HepG2 (cell line): ENCODE data around the gene GCG. TPM values are rescaled to one million over a fixed set of nuclear protein-coding genes. Genes with fewer than 3 reads are reported as not detected.

Experiments
- CC2D1A ChIP-seq: sonication (generic); formaldehyde crosslinking; IDR thresholded peaks from 2 replicates; pipeline ENCODE4 v1.8.1; 2023; ENCODE audit warnings: mild to moderate bottlenecking, missing genetic modification reagents
- DR1 ChIP-seq: sonication (generic); formaldehyde crosslinking; IDR thresholded peaks from 2 replicates; pipeline ENCODE4 v1.8.0; 2021; ENCODE audit warnings: mild to moderate bottlenecking, missing genetic modification reagents, inconsistent platforms
- GLI4 ChIP-seq: sonication (generic); formaldehyde crosslinking; IDR thresholded peaks from 2 replicates; pipeline ENCODE4 v1.5.1; 2020; ENCODE audit warnings: missing genetic modification reagents, mild to moderate bottlenecking, moderate library complexity, borderline replicate concordance
- HBP1 ChIP-seq: IDR thresholded peaks from 2 replicates; pipeline ENCODE4 v1.6.1; 2016; ENCODE audit warnings: low read depth, control low read depth
- HMGXB4 ChIP-seq, 2 experiments: sonication (generic) in 1 of 2; formaldehyde crosslinking in 1 of 2; IDR thresholded peaks; 2 replicates each; pipeline versions ENCODE4 v1.4.0 to v1.6.1; 2018 to 2020; ENCODE audit warnings: missing genetic modification reagents in 2 of 2, borderline replicate concordance in 1 of 2, low read depth in 1 of 2, mild to moderate bottlenecking in 1 of 2, missing biosample characterization in 1 of 2
- HNRNPLL ChIP-seq: fragments of 200-400 bp; formaldehyde crosslinking; IDR thresholded peaks from 2 replicates; pipeline ENCODE4 v1.6.1; 2017; ENCODE audit warnings: mild to moderate bottlenecking, low read depth, low read length; ENCODE audit not compliant: poor library complexity, severe bottlenecking
- MTA3 ChIP-seq: sonication (generic); formaldehyde crosslinking; IDR thresholded peaks from 2 replicates; pipeline ENCODE4 v1.4.0; 2020; ENCODE audit warnings: missing genetic modification reagents
- NFIC ChIP-seq: IDR thresholded peaks from 2 replicates; pipeline ENCODE4 v1.6.1; 2012; ENCODE audit warnings: mild to moderate bottlenecking, low read length, inconsistent platforms
- NR1H2 ChIP-seq: sonication (generic); formaldehyde crosslinking; IDR thresholded peaks from 2 replicates; pipeline ENCODE4 v1.8.1; 2022; ENCODE audit warnings: low read depth, missing genetic modification reagents, borderline replicate concordance
- NR2F1 ChIP-seq, 2 experiments: fragments of 450-650 bp in 1 of 2; formaldehyde crosslinking in 1 of 2; IDR thresholded peaks; 2 replicates each; pipeline versions ENCODE4 v1.5.0 to v1.6.1; 2016 to 2020; ENCODE audit warnings: mild to moderate bottlenecking in 1 of 2, missing compliant biosample characterization in 1 of 2, missing genetic modification reagents in 1 of 2, moderate library complexity in 1 of 2
- RAD21 ChIP-seq: fragments of 450-650 bp; formaldehyde crosslinking; IDR thresholded peaks from 2 replicates; pipeline ENCODE4 v1.5.0; 2020; ENCODE audit warnings: mild to moderate bottlenecking
- SIX1 ChIP-seq: sonication (generic); formaldehyde crosslinking; IDR thresholded peaks from 2 replicates; pipeline ENCODE4 v1.4.0; 2020; ENCODE audit warnings: missing genetic modification reagents, borderline replicate concordance
- SKI ChIP-seq: fragments of 450-650 bp; IDR thresholded peaks from one replicate; pipeline ENCODE4 v1.6.1; 2018; ENCODE audit warnings: mild to moderate bottlenecking; ENCODE audit not compliant: partially characterized antibody
- SPEN ChIP-seq: sonication (generic); formaldehyde crosslinking; IDR thresholded peaks from 2 replicates; pipeline ENCODE4 v1.5.1; 2020; ENCODE audit warnings: low read depth, mild to moderate bottlenecking, missing genetic modification reagents
- SYNCRIP ChIP-seq: fragments of 200-400 bp; formaldehyde crosslinking; IDR thresholded peaks from 2 replicates; pipeline ENCODE4 v1.6.1; 2018; ENCODE audit warnings: mild to moderate bottlenecking, low read depth, low read length; ENCODE audit not compliant: insufficient read depth
- TEAD2 ChIP-seq: sonication (generic); formaldehyde crosslinking; IDR thresholded peaks from 2 replicates; pipeline ENCODE4 v1.9.0; 2021; ENCODE audit warnings: missing genetic modification reagents
- THRA ChIP-seq: sonication (generic); formaldehyde crosslinking; IDR thresholded peaks from 2 replicates; pipeline ENCODE4 v1.4.0; 2020; ENCODE audit warnings: missing genetic modification reagents, borderline replicate concordance
- ZNF101 ChIP-seq: sonication (generic); formaldehyde crosslinking; IDR thresholded peaks from 2 replicates; pipeline ENCODE4 v1.4.0; 2020; ENCODE audit warnings: mild to moderate bottlenecking, low read depth, missing genetic modification reagents, borderline replicate concordance
- ZNF33A ChIP-seq: sonication (generic); formaldehyde crosslinking; IDR thresholded peaks from 2 replicates; pipeline ENCODE4 v1.5.1; 2020; ENCODE audit warnings: missing genetic modification reagents, mild to moderate bottlenecking, moderate library complexity, borderline replicate concordance
- ZNF367 ChIP-seq: sonication (generic); formaldehyde crosslinking; IDR thresholded peaks from 2 replicates; pipeline ENCODE4 v1.4.0; 2020; ENCODE audit warnings: missing genetic modification reagents, borderline replicate concordance
- ZNF430 ChIP-seq: sonication (generic); formaldehyde crosslinking; IDR thresholded peaks from 2 replicates; pipeline ENCODE4 v1.9.0; 2021; ENCODE audit warnings: mild to moderate bottlenecking, missing genetic modification reagents
- ZNF441 ChIP-seq: sonication (generic); formaldehyde crosslinking; IDR thresholded peaks from 2 replicates; pipeline ENCODE4 v1.7.0; 2021; ENCODE audit warnings: missing genetic modification reagents, borderline replicate concordance
- ZNF737 ChIP-seq: sonication (generic); formaldehyde crosslinking; IDR thresholded peaks from 2 replicates; pipeline ENCODE4 v1.5.0; 2020; ENCODE audit warnings: missing genetic modification reagents, mild to moderate bottlenecking, borderline replicate concordance
- ZSCAN20 ChIP-seq: sonication (generic); formaldehyde crosslinking; IDR thresholded peaks from 2 replicates; pipeline ENCODE4 v1.4.0; 2020; ENCODE audit warnings: missing genetic modification reagents, mild to moderate bottlenecking, borderline replicate concordance
- ZSCAN5A ChIP-seq: sonication (generic); formaldehyde crosslinking; IDR thresholded peaks from 2 replicates; pipeline ENCODE4 v1.8.0; 2022; ENCODE audit warnings: mild to moderate bottlenecking, missing genetic modification reagents, borderline replicate concordance
- polyA plus RNA-seq, 8 experiments: library from polyadenylated mRNA; depleted of rRNA in 3 of 8; stranded (reverse) in 7 of 8; unstranded in 1 of 8; fragments of >200 nt; fragmentation: Illumina TruSeq in 4 of 8; extraction: Trizol in 4 of 8; gene quantifications; 2 replicates each; pipeline versions ENCODE4 v1.2.1 to v1.2.3, GENCODE V29; 2011 to 2016; ENCODE audit warnings: low read depth in 4 of 8, missing spikeins in 1 of 8, mixed read lengths in 1 of 8; ENCODE audit not compliant: insufficient read depth in 1 of 8
- total RNA-seq, 5 experiments: library from RNA; depleted of rRNA; stranded (reverse); fragments of >200 nt; fragmentation: Illumina TruSeq; extraction: Trizol; gene quantifications; 2 replicates each; pipeline ENCODE4 v1.2.3, GENCODE V29; 2016; ENCODE audit warnings: low read depth in 1 of 5

Gene GCG
- total and polyA plus RNA-seq, 2 of the 13 experiments (the other 11 are each of a cell fraction or from before 2014, with no cell fraction given) = not detected

GRCh38 chr2:162100579-162100978 is 51.5 kb downstream of the GCG start (continued):
- TF ChIP-seq HBP1 (CRISPR knock-in tag) (no peak), NR1H2 (no peak), ZNF441 (no peak), SYNCRIP (no peak), ZSCAN5A (CRISPR knock-in tag) (no peak), RAD21 (CRISPR knock-in tag) (0 out of 2 replicates have a peak, but pooled peaks have one; percentile 25), THRA (CRISPR knock-in tag) (peak; percentile 53; the same call in 1 of the 2 replicates), SPEN (CRISPR knock-in tag) (no peak), CC2D1A (CRISPR knock-in tag) (no peak), SIX1 (CRISPR knock-in tag) (peak; percentile 18; the same call in 1 of the 2 replicates), SKI (peak; percentile 63), ZNF430 (no peak), TEAD2 (CRISPR knock-in tag) (no peak), MTA3 (CRISPR knock-in tag) (no peak), ZNF367 (CRISPR knock-in tag) (no peak), ZSCAN20 (CRISPR knock-in tag) (no peak), HNRNPLL (no peak), ZNF33A (CRISPR knock-in tag) (no peak), HMGXB4 (CRISPR knock-in tag; IDR thresholded peaks at IDR 0.05; ENCODE audit: borderline replicate concordance in 1 of 2, low read depth in 1 of 2) (no peak), NFIC (peak; percentile 91; the same call in 1 of the 2 replicates), ZNF101 (CRISPR knock-in tag) (no peak), ZNF737 (CRISPR knock-in tag) (no peak), DR1 (CRISPR knock-in tag) (no peak), NR2F1 (CRISPR knock-in tag; IDR thresholded peaks at IDR 0.05) (no peak), GLI4 (CRISPR knock-in tag) (no peak)
